ENCODE measurements around the gene GANC. TPM values are rescaled to one million over a fixed set of nuclear protein-coding genes. Genes with fewer than 3 reads are reported as not detected.

GANC gene
- polyA plus RNA-seq, 2 donors, result 11.9 to 14.1 TPM

GRCh38 chr15:42352401-42352800 lies 79.4 kb downstream of the GANC start:
- H3K36me3 ChIP-seq (ENCODE audit: control insufficient read depth in 2 of 2, insufficient read depth in 2 of 2, low read length in 1 of 2), result peaks cover 9 to 14% of the 10 kb centered on the region in 2 donors
- H3K27me3 ChIP-seq (ENCODE audit: control insufficient read depth in 1 of 2, insufficient read depth in 2 of 2, low read length in 2 of 2), result no peaks in the 10 kb centered on the region
- H3K27ac ChIP-seq (ENCODE audit: low read depth in 2 of 2, low read length in 1 of 2), result no peak overlapping the region
- 90 to 91% methylated on average over 7 of the region's 7 CpGs for WGBS, 2 donors
- H3K9me3 ChIP-seq (ENCODE audit: control insufficient read depth in 2 of 2, insufficient read depth in 1 of 2, low read depth in 1 of 2, low read length in 1 of 2), result no peaks in the 10 kb centered on the region
- H3K4me3 ChIP-seq (ENCODE audit: low read depth in 1 of 2, low read length in 2 of 2), result no peak overlapping the region
- H3K4me1 ChIP-seq (ENCODE audit: control insufficient read depth in 2 of 2, insufficient read depth in 2 of 2, low read length in 1 of 2), result no peaks in the 10 kb centered on the region

GRCh38 chr15:42353061-42353460 lies 80.1 kb downstream of the GANC start:
- no peaks in the 10 kb centered on the region for H3K27me3 ChIP-seq (ENCODE audit: control insufficient read depth in 1 of 2, insufficient read depth in 2 of 2, low read length in 2 of 2)
- H3K9me3 ChIP-seq (ENCODE audit: control insufficient read depth in 2 of 2, insufficient read depth in 1 of 2, low read depth in 1 of 2, low read length in 1 of 2), result no peaks in the 10 kb centered on the region
- no peaks in the 10 kb centered on the region for H3K4me1 ChIP-seq (ENCODE audit: control insufficient read depth in 2 of 2, insufficient read depth in 2 of 2, low read length in 1 of 2)
- 90 to 93% methylated on average over 6 of the region's 6 CpGs for WGBS, 2 donors
- H3K36me3 ChIP-seq (ENCODE audit: control insufficient read depth in 2 of 2, insufficient read depth in 2 of 2, low read length in 1 of 2), result peaks cover 13 to 14% of the 10 kb centered on the region in 2 donors
- no peak overlapping the region for H3K27ac ChIP-seq (ENCODE audit: low read depth in 2 of 2, low read length in 1 of 2)
- no peak overlapping the region for H3K4me3 ChIP-seq (ENCODE audit: low read depth in 1 of 2, low read length in 2 of 2)

- Histone ChIP-seq H3K27ac (ENCODE audit: low read depth in 2 of 2, low read length in 1 of 2) (no peak overlapping the region), H3K36me3 (ENCODE audit: control insufficient read depth in 2 of 2, insufficient read depth in 2 of 2, low read length in 1 of 2) (peaks cover 14% of the 10 kb centered on the region in 2 donors), H3K27me3 (ENCODE audit: control insufficient read depth in 1 of 2, insufficient read depth in 2 of 2, low read length in 2 of 2) (no peaks in the 10 kb centered on the region), H3K9me3 (ENCODE audit: control insufficient read depth in 2 of 2, insufficient read depth in 1 of 2, low read depth in 1 of 2, low read length in 1 of 2) (no peaks in the 10 kb centered on the region), H3K4me3 (ENCODE audit: low read depth in 1 of 2, low read length in 2 of 2) (no peak overlapping the region), H3K4me1 (ENCODE audit: control insufficient read depth in 2 of 2, insufficient read depth in 2 of 2, low read length in 1 of 2) (no peaks in the 10 kb centered on the region)
- 53 to 84% methylated on average over 2 of the region's 2 CpGs for WGBS, 2 donors
These were observed 81.8 kb downstream of the GANC start for GRCh38 chr15:42354824-42355223.

GRCh38 chr15:42355291-42355690 lies 82.3 kb downstream of the GANC start:
- peaks cover 14% of the 10 kb centered on the region in 2 donors for H3K36me3 ChIP-seq (ENCODE audit: control insufficient read depth in 2 of 2, insufficient read depth in 2 of 2, low read length in 1 of 2)
- no peaks in the 10 kb centered on the region for H3K4me1 ChIP-seq (ENCODE audit: control insufficient read depth in 2 of 2, insufficient read depth in 2 of 2, low read length in 1 of 2)
- H3K27me3 ChIP-seq (ENCODE audit: control insufficient read depth in 1 of 2, insufficient read depth in 2 of 2, low read length in 2 of 2), result no peaks in the 10 kb centered on the region
- no peak overlapping the region for H3K4me3 ChIP-seq (ENCODE audit: low read depth in 1 of 2, low read length in 2 of 2)
- no peaks in the 10 kb centered on the region for H3K9me3 ChIP-seq (ENCODE audit: control insufficient read depth in 2 of 2, insufficient read depth in 1 of 2, low read depth in 1 of 2, low read length in 1 of 2)
- no peak overlapping the region for H3K27ac ChIP-seq (ENCODE audit: low read depth in 2 of 2, low read length in 1 of 2)
- WGBS, 2 donors, result 83 to 90% methylated on average over 5 to 6 of the region's 6 CpGs

GRCh38 chr15:42356851-42357250 lies 83.8 kb downstream of the GANC start:
- 86 to 87% methylated on average over 5 of the region's 5 CpGs for WGBS, 2 donors
- Histone ChIP-seq H3K4me1 (ENCODE audit: control insufficient read depth in 2 of 2, insufficient read depth in 2 of 2, low read length in 1 of 2) (no peaks in the 10 kb centered on the region), H3K36me3 (ENCODE audit: control insufficient read depth in 2 of 2, insufficient read depth in 2 of 2, low read length in 1 of 2) (peaks cover 10 to 14% of the 10 kb centered on the region in 2 donors), H3K27me3 (ENCODE audit: control insufficient read depth in 1 of 2, insufficient read depth in 2 of 2, low read length in 2 of 2) (no peaks in the 10 kb centered on the region), H3K27ac (ENCODE audit: low read depth in 2 of 2, low read length in 1 of 2) (no peak overlapping the region), H3K4me3 (ENCODE audit: low read depth in 1 of 2, low read length in 2 of 2) (no peak overlapping the region), H3K9me3 (ENCODE audit: control insufficient read depth in 2 of 2, insufficient read depth in 1 of 2, low read depth in 1 of 2, low read length in 1 of 2) (no peaks in the 10 kb centered on the region)

- Histone ChIP-seq H3K27ac (ENCODE audit: low read depth in 2 of 2, low read length in 1 of 2) (no peak overlapping the region), H3K36me3 (ENCODE audit: control insufficient read depth in 2 of 2, insufficient read depth in 2 of 2, low read length in 1 of 2) (peaks cover 5 to 6% of the 10 kb centered on the region in 2 donors), H3K27me3 (ENCODE audit: control insufficient read depth in 1 of 2, insufficient read depth in 2 of 2, low read length in 2 of 2) (no peaks in the 10 kb centered on the region), H3K4me3 (ENCODE audit: low read depth in 1 of 2, low read length in 2 of 2) (no peak overlapping the region), H3K4me1 (ENCODE audit: control insufficient read depth in 2 of 2, insufficient read depth in 2 of 2, low read length in 1 of 2) (no peaks in the 10 kb centered on the region), H3K9me3 (ENCODE audit: control insufficient read depth in 2 of 2, insufficient read depth in 1 of 2, low read depth in 1 of 2, low read length in 1 of 2) (no peaks in the 10 kb centered on the region)
- WGBS, 2 donors, result 87 to 91% methylated on average over 2 of the region's 2 CpGs
These were observed 85.1 kb downstream of the GANC start for GRCh38 chr15:42358141-42358540.

- Histone ChIP-seq H3K9me3 (ENCODE audit: control insufficient read depth in 2 of 2, insufficient read depth in 1 of 2, low read depth in 1 of 2, low read length in 1 of 2) (no peaks in the 10 kb centered on the region), H3K27ac (ENCODE audit: low read depth in 2 of 2, low read length in 1 of 2) (no peak within 1 kb of the TSS), H3K36me3 (ENCODE audit: control insufficient read depth in 2 of 2, insufficient read depth in 2 of 2, low read length in 1 of 2) (peaks cover 3 to 5% of the 10 kb centered on the region in 2 donors), H3K27me3 (ENCODE audit: control insufficient read depth in 1 of 2, insufficient read depth in 2 of 2, low read length in 2 of 2) (no peaks in the 10 kb centered on the region), H3K4me1 (ENCODE audit: control insufficient read depth in 2 of 2, insufficient read depth in 2 of 2, low read length in 1 of 2) (no peaks in the 10 kb centered on the region), H3K4me3 (ENCODE audit: low read depth in 1 of 2, low read length in 2 of 2) (no peak within 1 kb of the TSS)
- 80 to 87% methylated on average over 1 of the region's 1 CpG for WGBS, 2 donors
These were observed 86.2 kb downstream of the GANC start, which contains the start of gene CAPN3 for GRCh38 chr15:42359249-42359648. Gene CAPN3 (plus strand): TSS chr15:42359501. CDS start chr15:42359806, 305 bp downstream.

- Histone ChIP-seq H3K4me3 (ENCODE audit: low read depth in 1 of 2, low read length in 2 of 2) (no peak overlapping the region), H3K36me3 (ENCODE audit: control insufficient read depth in 2 of 2, insufficient read depth in 2 of 2, low read length in 1 of 2) (peaks cover 3 to 5% of the 10 kb centered on the region in 2 donors), H3K9me3 (ENCODE audit: control insufficient read depth in 2 of 2, insufficient read depth in 1 of 2, low read depth in 1 of 2, low read length in 1 of 2) (no peaks in the 10 kb centered on the region), H3K27ac (ENCODE audit: low read depth in 2 of 2, low read length in 1 of 2) (no peak overlapping the region), H3K4me1 (ENCODE audit: control insufficient read depth in 2 of 2, insufficient read depth in 2 of 2, low read length in 1 of 2) (no peaks in the 10 kb centered on the region), H3K27me3 (ENCODE audit: control insufficient read depth in 1 of 2, insufficient read depth in 2 of 2, low read length in 2 of 2) (no peaks in the 10 kb centered on the region)
- 75 to 76% methylated on average over 7 of the region's 7 CpGs for WGBS, 2 donors
These were observed 87.0 kb downstream of the GANC start for GRCh38 chr15:42359985-42360384.

GRCh38 chr15:42360535-42361112 lies 87.6 kb downstream of the GANC start:
- peaks cover 3 to 5% of the 10 kb centered on the region in 2 donors for H3K36me3 ChIP-seq (ENCODE audit: control insufficient read depth in 2 of 2, insufficient read depth in 2 of 2, low read length in 1 of 2)
- 94 to 95% methylated on average over 5 of the region's 5 CpGs for WGBS, 2 donors

GRCh38 chr15:42363487-42363886 lies 90.5 kb downstream of the GANC start:
- 88 to 94% methylated on average over 3 of the region's 3 CpGs for WGBS, 2 donors
- H3K36me3 ChIP-seq (ENCODE audit: control insufficient read depth in 2 of 2, insufficient read depth in 2 of 2, low read length in 1 of 2), result no peaks in the 10 kb centered on the region

More at GRCh38 chr15:42360535-42361112, 87.6 kb downstream of the GANC start:
- Histone ChIP-seq H3K4me1 (ENCODE audit: control insufficient read depth in 2 of 2, insufficient read depth in 2 of 2, low read length in 1 of 2) (no peaks in the 10 kb centered on the region), H3K4me3 (ENCODE audit: low read depth in 1 of 2, low read length in 2 of 2) (no peak overlapping the region), H3K27me3 (ENCODE audit: control insufficient read depth in 1 of 2, insufficient read depth in 2 of 2, low read length in 2 of 2) (no peaks in the 10 kb centered on the region), H3K9me3 (ENCODE audit: control insufficient read depth in 2 of 2, insufficient read depth in 1 of 2, low read depth in 1 of 2, low read length in 1 of 2) (no peaks in the 10 kb centered on the region), H3K27ac (ENCODE audit: low read depth in 2 of 2, low read length in 1 of 2) (no peak overlapping the region)

More at GRCh38 chr15:42363487-42363886, 90.5 kb downstream of the GANC start:
- Histone ChIP-seq H3K4me3 (ENCODE audit: low read depth in 1 of 2, low read length in 2 of 2) (no peak overlapping the region), H3K27ac (ENCODE audit: low read depth in 2 of 2, low read length in 1 of 2) (no peak overlapping the region), H3K4me1 (ENCODE audit: control insufficient read depth in 2 of 2, insufficient read depth in 2 of 2, low read length in 1 of 2) (no peaks in the 10 kb centered on the region), H3K27me3 (ENCODE audit: control insufficient read depth in 1 of 2, insufficient read depth in 2 of 2, low read length in 2 of 2) (no peaks in the 10 kb centered on the region), H3K9me3 (ENCODE audit: control insufficient read depth in 2 of 2, insufficient read depth in 1 of 2, low read depth in 1 of 2, low read length in 1 of 2) (no peaks in the 10 kb centered on the region)

Data from esophagus (tissue), 2 donors.